ENCODE data around the gene NPM3. TPM values are rescaled to one million over a fixed set of nuclear protein-coding genes. Genes with fewer than 3 reads are reported as not detected.

NPM3 gene
- total and polyA plus RNA-seq, 2 of the 4 experiments (the other 2 are of a cell fraction), result 84.1 to 112 TPM

DNA sequence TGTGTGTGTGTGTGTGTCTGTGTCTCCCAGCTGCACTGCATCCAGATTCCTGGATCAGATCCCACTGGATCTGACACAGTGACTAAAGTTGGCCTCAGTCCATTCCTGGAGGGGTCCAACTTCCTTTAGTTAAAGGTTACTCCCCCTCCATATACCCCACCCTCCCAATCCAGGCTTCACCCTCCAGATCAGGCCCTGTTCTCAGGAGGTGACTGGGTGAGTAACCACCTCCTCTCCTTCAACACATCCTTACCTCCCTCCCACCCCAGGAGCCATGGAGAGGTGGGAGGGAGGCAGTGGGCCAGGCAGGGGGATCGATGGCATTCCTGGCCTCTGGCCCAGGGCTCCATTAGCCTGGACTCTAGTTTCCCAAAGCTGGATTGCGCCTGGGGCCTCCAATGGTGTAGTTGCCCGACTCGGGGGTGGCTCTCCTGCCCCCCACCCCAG is 49.1 kb upstream of the NPM3 start:
- TF ChIP-seq, protein P1, sequence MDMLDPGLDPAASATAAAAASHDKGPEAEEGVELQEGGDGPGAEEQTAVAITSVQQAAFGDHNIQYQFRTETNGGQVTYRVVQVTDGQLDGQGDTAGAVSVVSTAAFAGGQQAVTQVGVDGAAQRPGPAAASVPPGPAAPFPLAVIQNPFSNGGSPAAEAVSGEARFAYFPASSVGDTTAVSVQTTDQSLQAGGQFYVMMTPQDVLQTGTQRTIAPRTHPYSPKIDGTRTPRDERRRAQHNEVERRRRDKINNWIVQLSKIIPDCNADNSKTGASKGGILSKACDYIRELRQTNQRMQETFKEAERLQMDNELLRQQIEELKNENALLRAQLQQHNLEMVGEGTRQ (IDR thresholded peaks at IDR 0.05; ENCODE audit: low read depth, low read length), result no peak
- TF ChIP-seq RAD21 (IDR thresholded peaks at IDR 0.05; ENCODE audit: low read length) (no peak), SMC3 (IDR thresholded peaks at IDR 0.05; ENCODE audit: low read depth, low read length) (no peak), POLR2A (IDR thresholded peaks at IDR 0.05; ENCODE audit: low read depth, low read length) (no peak), NFE2L2 (IDR thresholded peaks at IDR 0.05; ENCODE audit: low read depth, low read length) (no peak), MXI1 (IDR thresholded peaks at IDR 0.05; ENCODE audit: borderline replicate concordance, low read depth, low read length) (no peak), MAZ (IDR thresholded peaks at IDR 0.05; ENCODE audit: borderline replicate concordance, low read depth, low read length) (no peak), CHD1 (IDR thresholded peaks at IDR 0.05; ENCODE audit: low read depth, low read length) (no peak), RCOR1 (IDR thresholded peaks at IDR 0.05; ENCODE audit: insufficient replicate concordance, low read length) (no peak), RFX5 (IDR thresholded peaks at IDR 0.05; ENCODE audit: low read depth, low read length) (no peak), FOS (IDR thresholded peaks at IDR 0.05; ENCODE audit: low read depth, low read length) (no peak), CEBPB (IDR thresholded peaks at IDR 0.05; ENCODE audit: low read depth, low read length) (no peak), MAFK (IDR thresholded peaks at IDR 0.05; ENCODE audit: low read depth, low read length) (no peak), BHLHE40 (IDR thresholded peaks at IDR 0.05; ENCODE audit: low read depth, low read length) (no peak)
- TF ChIP-seq, protein P2, sequence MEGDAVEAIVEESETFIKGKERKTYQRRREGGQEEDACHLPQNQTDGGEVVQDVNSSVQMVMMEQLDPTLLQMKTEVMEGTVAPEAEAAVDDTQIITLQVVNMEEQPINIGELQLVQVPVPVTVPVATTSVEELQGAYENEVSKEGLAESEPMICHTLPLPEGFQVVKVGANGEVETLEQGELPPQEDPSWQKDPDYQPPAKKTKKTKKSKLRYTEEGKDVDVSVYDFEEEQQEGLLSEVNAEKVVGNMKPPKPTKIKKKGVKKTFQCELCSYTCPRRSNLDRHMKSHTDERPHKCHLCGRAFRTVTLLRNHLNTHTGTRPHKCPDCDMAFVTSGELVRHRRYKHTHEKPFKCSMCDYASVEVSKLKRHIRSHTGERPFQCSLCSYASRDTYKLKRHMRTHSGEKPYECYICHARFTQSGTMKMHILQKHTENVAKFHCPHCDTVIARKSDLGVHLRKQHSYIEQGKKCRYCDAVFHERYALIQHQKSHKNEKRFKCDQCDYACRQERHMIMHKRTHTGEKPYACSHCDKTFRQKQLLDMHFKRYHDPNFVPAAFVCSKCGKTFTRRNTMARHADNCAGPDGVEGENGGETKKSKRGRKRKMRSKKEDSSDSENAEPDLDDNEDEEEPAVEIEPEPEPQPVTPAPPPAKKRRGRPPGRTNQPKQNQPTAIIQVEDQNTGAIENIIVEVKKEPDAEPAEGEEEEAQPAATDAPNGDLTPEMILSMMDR (conservative IDR thresholded peaks at IDR 0.05; ENCODE audit: low read depth, low read length), result no peak
- Histone ChIP-seq H4K91ac (ENCODE audit: insufficient read depth, low read depth, low read length) (no peak overlapping the region), H3K9me3 (ENCODE audit: control insufficient read depth, insufficient read depth, low read length) (no peaks in the 10 kb centered on the region), H3K9ac (ENCODE audit: low read depth, low read length) (no peak overlapping the region), H2BK20ac (ENCODE audit: low read depth, low read length) (no peak overlapping the region), H3K79me1 (ENCODE audit: low read depth in 1 of 2, low read length in 2 of 2) (peaks cover 0 to 19% of the 10 kb centered on the region in 2 experiments; a peak in 2 of 4 replicates), H3K4me3 (ENCODE audit: insufficient read depth, low read depth, low read length) (no peak overlapping the region), H3K4me2 (ENCODE audit: low read depth, low read length) (no peak overlapping the region), H4K8ac (ENCODE audit: low read depth in 2 of 2, low read length in 2 of 2) (no peak overlapping the region), H2BK120ac (ENCODE audit: low read depth, low read length) (no peak overlapping the region), H3K27ac (ENCODE audit: insufficient read depth, low read length) (no peak overlapping the region), H3K56ac (ENCODE audit: extremely low read depth, insufficient read depth, low read length) (no peak overlapping the region), H2AFZ (replicated peaks; ENCODE audit: low read length, poor library complexity) (no peak overlapping the region), H3K4ac (ENCODE audit: low read depth, low read length) (no peak overlapping the region), H2AK5ac (ENCODE audit: low read depth, low read length) (no peak overlapping the region), H4K20me1 (ENCODE audit: insufficient read depth, low read length) (peaks cover 8% of the 10 kb centered on the region), H3K36me3 (ENCODE audit: control insufficient read depth, insufficient read depth, low read length) (no peaks in the 10 kb centered on the region; the same call in 1 of the 2 replicates), H2BK15ac (ENCODE audit: low read depth, low read length) (no peak overlapping the region), H3K18ac (ENCODE audit: low read depth, low read length) (no peak overlapping the region), H3K27me3 (ENCODE audit: control insufficient read depth, insufficient read depth, low read length) (no peaks in the 10 kb centered on the region), H4K5ac (ENCODE audit: low read depth, low read length) (no peak overlapping the region), H2AK9ac (replicated peaks; ENCODE audit: low read depth, low read length, poor library complexity) (no peak overlapping the region), H3K4me1 (ENCODE audit: control insufficient read depth, insufficient read depth, low read length) (peaks cover 6% of the 10 kb centered on the region), H2BK5ac (ENCODE audit: low read depth, low read length, poor library complexity, severe bottlenecking) (no peak overlapping the region), H3K23ac (ENCODE audit: low read depth, low read length) (no peak overlapping the region), H3K9me1 (ENCODE audit: insufficient read depth, low read length) (peaks cover 26% of the 10 kb centered on the region), H3K14ac (replicated peaks; ENCODE audit: low read depth, low read length) (no peak overlapping the region)
- DNase-seq, result no peak
- no peak for ATAC-seq (ENCODE audit: low read depth)
- intact Hi-C loops (cut with micrococcal nuclease) (no loop called here), dilution Hi-C loops (cut with HindIII; ENCODE audit: low sequenced_read_pairs, unreplicated experiment) (no loop called here), in situ Hi-C loops (cut with MboI; ENCODE audit: low sequenced_read_pairs) (no loop called here)
- ChIA-PET POLR2A (ENCODE audit: unreplicated experiment) (no interaction called here), CTCF (interaction anchor here (0.8 kb wide), 1 partner anchor 13 kb away, joined by 3 read pairs; no protein-coding TSS in a partner anchor)
- no CpG with 5 or more reads among the region's 4 CpGs for WGBS, 2 experiments (ENCODE audit: extremely low coverage in 2 of 2, insufficient read length in 1 of 2)
- BruUV-seq (replicated peaks), result no TSS peak
